ENCODE results near the gene KCTD20. TPM values are rescaled to one million over a fixed set of nuclear protein-coding genes. Genes with fewer than 3 reads are reported as not detected.

Gene KCTD20
- total RNA-seq, 6 experiments from 2014 or later: 53.0 to 81.7 (median 65.4) TPM

DNA sequence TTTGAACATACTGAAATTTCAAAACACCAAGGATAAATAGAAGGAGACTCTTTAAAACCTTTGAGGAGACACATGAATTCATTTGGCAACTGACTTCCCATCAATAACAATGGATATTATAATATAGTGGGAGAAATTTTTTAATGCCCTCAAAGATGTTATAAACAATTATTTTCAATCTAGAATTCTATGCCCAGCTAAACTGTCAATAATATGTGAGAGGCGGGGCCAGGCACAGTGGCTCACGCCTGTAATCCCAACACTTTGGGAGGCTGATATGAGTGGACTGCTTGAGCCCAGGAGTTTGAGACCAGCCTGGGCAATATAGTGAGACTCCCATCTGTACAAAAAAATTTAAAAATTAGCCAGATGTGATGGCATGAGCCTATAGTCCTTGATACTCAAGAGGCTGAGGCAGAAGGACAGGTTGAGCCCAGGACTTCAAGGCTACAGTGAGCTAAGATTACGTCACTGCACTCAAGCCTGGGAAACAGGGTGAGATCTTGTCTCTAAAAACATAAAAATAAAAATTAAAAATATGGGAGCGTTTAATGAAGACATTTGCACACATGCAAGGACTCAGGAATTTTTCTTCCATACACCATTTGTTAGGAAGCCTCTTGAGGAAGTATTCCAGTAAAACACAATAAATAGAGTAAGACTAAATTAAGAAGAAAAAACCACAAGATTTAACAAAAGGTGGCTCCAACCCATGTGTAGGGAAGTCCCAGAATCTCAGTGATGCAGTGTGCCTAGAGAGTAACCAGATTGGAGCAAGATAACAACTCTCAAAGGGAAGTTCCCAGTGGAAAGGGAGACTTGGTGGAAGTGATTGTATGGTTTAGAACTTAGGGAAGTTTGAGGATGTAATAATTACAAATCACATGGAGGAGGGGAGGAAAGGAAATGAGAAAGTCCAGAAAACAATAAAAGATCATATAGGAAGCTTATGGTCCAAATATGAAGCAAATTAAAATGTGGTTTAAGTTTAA is 29.0 kb upstream of the KCTD20 start:
- H3K4me1 Mint-ChIP-seq (ENCODE audit: low read depth): peaks cover 13% of the 10 kb centered on the region
- no peak for DNase-seq
- TF ChIP-seq, protein P1, sequence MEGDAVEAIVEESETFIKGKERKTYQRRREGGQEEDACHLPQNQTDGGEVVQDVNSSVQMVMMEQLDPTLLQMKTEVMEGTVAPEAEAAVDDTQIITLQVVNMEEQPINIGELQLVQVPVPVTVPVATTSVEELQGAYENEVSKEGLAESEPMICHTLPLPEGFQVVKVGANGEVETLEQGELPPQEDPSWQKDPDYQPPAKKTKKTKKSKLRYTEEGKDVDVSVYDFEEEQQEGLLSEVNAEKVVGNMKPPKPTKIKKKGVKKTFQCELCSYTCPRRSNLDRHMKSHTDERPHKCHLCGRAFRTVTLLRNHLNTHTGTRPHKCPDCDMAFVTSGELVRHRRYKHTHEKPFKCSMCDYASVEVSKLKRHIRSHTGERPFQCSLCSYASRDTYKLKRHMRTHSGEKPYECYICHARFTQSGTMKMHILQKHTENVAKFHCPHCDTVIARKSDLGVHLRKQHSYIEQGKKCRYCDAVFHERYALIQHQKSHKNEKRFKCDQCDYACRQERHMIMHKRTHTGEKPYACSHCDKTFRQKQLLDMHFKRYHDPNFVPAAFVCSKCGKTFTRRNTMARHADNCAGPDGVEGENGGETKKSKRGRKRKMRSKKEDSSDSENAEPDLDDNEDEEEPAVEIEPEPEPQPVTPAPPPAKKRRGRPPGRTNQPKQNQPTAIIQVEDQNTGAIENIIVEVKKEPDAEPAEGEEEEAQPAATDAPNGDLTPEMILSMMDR (IDR thresholded peaks at IDR 0.05): no peak
- H3K9me3 Mint-ChIP-seq: peaks cover 8% of the 10 kb centered on the region
- peaks cover 4% of the 10 kb centered on the region; the same call in 1 of the 2 replicates for H3K36me3 Mint-ChIP-seq (ENCODE audit: low read depth)
- peak overlapping the region; percentile 47; the same call in 1 of the 2 replicates for H3K27ac Mint-ChIP-seq
- peaks cover 13% of the 10 kb centered on the region for H3K27me3 Mint-ChIP-seq (ENCODE audit: insufficient read depth)
- no peak overlapping the region for H3K4me3 Mint-ChIP-seq

DNA sequence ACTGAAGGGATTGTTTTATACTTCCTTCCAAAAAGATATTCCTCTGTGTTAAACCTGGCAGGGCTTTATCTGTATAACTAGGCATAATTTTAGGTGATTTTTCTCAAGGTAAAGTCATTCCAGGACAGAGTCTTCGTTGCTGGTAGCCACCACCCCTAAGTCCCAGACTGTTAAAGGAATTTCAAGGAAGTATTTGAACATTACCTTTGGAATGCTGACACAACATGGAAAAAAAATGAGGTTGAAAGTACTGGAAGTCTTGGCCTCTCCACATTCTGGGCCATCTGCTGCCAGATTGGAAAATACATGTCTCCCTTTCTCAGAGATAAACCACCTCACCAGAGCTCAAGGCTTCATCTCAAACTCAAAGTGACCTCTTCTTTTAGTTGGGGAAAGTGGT is 28.3 kb upstream of the KCTD20 start:
- Mint-ChIP-seq H3K9me3 (peaks cover 8% of the 10 kb centered on the region), H3K4me1 (ENCODE audit: low read depth) (peaks cover 13% of the 10 kb centered on the region), H3K36me3 (ENCODE audit: low read depth) (peaks cover 4% of the 10 kb centered on the region; the same call in 1 of the 2 replicates), H3K27ac (peak overlapping the region; percentile 47; the same call in 1 of the 2 replicates), H3K4me3 (no peak overlapping the region), H3K27me3 (ENCODE audit: insufficient read depth) (peaks cover 10% of the 10 kb centered on the region)
- peak; percentile 17 for DNase-seq
- TF ChIP-seq, protein P1 (IDR thresholded peaks at IDR 0.05): no peak

DNA sequence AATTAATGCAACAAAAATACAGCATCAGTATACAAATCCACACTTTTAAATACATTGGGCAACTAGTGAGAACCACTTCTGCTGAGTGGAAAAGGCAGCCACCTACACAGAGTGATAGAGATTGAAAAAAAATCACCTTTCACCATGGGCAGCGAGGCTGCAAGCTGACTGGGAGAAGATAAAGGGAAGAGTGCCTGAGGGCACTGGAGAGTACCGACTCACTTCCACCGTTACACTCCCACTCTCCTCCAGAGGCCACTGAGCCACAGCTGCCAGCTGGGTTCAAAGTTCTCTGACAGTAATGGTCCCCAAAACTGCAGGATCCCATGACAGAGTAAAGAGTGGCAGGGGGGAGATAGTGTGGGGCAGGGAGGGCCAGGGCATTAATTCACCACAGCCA is 24.2 kb upstream of the KCTD20 start:
- Mint-ChIP-seq H3K9me3 (no peaks in the 10 kb centered on the region), H3K27ac (no peak overlapping the region), H3K36me3 (ENCODE audit: low read depth) (no peaks in the 10 kb centered on the region), H3K27me3 (ENCODE audit: insufficient read depth) (no peaks in the 10 kb centered on the region), H3K4me3 (no peak overlapping the region), H3K4me1 (ENCODE audit: low read depth) (peaks cover 25% of the 10 kb centered on the region)
- TF ChIP-seq, protein P1 (IDR thresholded peaks at IDR 0.05): no peak
- no peak for DNase-seq

DNA sequence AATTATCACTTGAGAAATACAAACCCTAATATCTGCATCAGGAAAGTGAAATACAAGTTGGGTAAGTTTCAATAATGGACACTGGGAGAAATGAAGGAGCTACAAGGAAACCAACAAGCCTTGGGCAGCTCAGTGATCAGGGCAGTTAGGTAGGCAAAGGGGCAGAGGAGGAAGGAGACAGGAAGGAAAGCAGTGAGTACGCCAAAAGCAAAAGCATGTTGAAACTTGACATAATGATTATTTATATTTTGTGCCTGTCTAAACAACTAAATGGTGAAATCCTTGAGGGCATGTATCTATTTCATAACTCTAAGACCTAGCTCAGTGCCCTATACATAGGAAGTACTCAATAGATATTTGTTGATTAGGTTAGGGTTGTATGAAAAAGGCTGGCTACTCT is 23.5 kb upstream of the KCTD20 start:
- peaks cover 24% of the 10 kb centered on the region for H3K4me1 Mint-ChIP-seq (ENCODE audit: low read depth)
- no peaks in the 10 kb centered on the region for H3K27me3 Mint-ChIP-seq (ENCODE audit: insufficient read depth)
- H3K4me3 Mint-ChIP-seq: no peak overlapping the region
- no peaks in the 10 kb centered on the region for H3K9me3 Mint-ChIP-seq
- no peaks in the 10 kb centered on the region for H3K36me3 Mint-ChIP-seq (ENCODE audit: low read depth)
- DNase-seq: no peak
- no peak overlapping the region for H3K27ac Mint-ChIP-seq
- TF ChIP-seq, protein P1 (IDR thresholded peaks at IDR 0.05): no peak

DNA sequence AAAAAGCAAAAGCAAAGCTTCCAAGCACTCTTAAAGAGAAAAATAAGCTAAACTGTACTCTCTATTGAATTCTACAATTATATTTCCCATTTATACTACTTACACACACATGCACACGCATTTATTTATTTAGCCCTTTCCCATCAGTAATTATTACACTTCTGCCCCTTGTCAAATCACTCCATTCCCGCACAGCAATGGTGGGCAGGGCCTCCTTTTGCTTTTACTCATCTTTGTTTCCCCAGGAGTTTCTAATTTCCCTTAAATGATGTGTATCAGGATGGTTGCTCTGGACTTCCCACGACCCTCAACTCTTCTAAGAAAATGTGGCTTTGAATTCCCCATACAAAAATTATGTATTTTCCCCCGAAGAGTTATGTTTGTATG is 20.1 kb upstream of the KCTD20 start:
- Mint-ChIP-seq H3K27me3 (ENCODE audit: insufficient read depth) (no peaks in the 10 kb centered on the region), H3K4me1 (ENCODE audit: low read depth) (peaks cover 25% of the 10 kb centered on the region), H3K4me3 (peak overlapping the region; percentile 84), H3K9me3 (no peaks in the 10 kb centered on the region), H3K36me3 (ENCODE audit: low read depth) (no peaks in the 10 kb centered on the region), H3K27ac (peak overlapping the region; percentile 77)
- DNase-seq: no peak
- TF ChIP-seq, protein P1 (IDR thresholded peaks at IDR 0.05): no peak

All from HFFc6 (cell line).